BLaER1 treated with 17β-estradiol and CSF1 and Interleukin-3, amounts not matched to agents 10 nM and 100 nM (cell line): Measurements from ENCODE around the gene AFF3.

ENCODE experiments used
- H3K27ac ChIP-seq, 11 experiments: shearing (Covaris generic); formaldehyde crosslinking; 2 replicates each; pipeline ENCODE4 v1.8.1; 2022
- H3K27me3 ChIP-seq, 11 experiments: shearing (Covaris generic); formaldehyde crosslinking; 2 replicates each; pipeline ENCODE4 v1.8.1; 2022
- H3K36me3 ChIP-seq, 11 experiments: shearing (Covaris generic); formaldehyde crosslinking; 2 replicates each; pipeline ENCODE4 v1.8.1; 2022
- H3K4me1 ChIP-seq, 10 experiments: shearing (Covaris generic); formaldehyde crosslinking; 2 replicates each; pipeline ENCODE4 v1.8.1; 2022
- H3K4me2 ChIP-seq, 11 experiments: shearing (Covaris generic); formaldehyde crosslinking; 2 replicates each; pipeline ENCODE4 v1.8.1; 2022
- H3K4me3 ChIP-seq, 10 experiments: shearing (Covaris generic); formaldehyde crosslinking; 2 replicates each; pipeline ENCODE4 v1.8.1; 2022
- H3K9ac ChIP-seq, 11 experiments: shearing (Covaris generic); formaldehyde crosslinking; 2 replicates each; pipeline ENCODE4 v1.8.1; 2022
- H3K9me3 ChIP-seq, 11 experiments: shearing (Covaris generic); formaldehyde crosslinking; replicated peaks in 1 of 11; 2 replicates each; pipeline ENCODE4 v1.8.1; 2022
- H4K20me1 ChIP-seq, 11 experiments: shearing (Covaris generic); formaldehyde crosslinking; 2 replicates each; pipeline ENCODE4 v1.8.1; 2022
- Cebpa-rat ChIP-seq, 11 experiments: shearing (Covaris generic); IDR thresholded peaks; 2 replicates each; pipeline ENCODE4 v1.8.1; 2022

Gene AFF3

DNA sequence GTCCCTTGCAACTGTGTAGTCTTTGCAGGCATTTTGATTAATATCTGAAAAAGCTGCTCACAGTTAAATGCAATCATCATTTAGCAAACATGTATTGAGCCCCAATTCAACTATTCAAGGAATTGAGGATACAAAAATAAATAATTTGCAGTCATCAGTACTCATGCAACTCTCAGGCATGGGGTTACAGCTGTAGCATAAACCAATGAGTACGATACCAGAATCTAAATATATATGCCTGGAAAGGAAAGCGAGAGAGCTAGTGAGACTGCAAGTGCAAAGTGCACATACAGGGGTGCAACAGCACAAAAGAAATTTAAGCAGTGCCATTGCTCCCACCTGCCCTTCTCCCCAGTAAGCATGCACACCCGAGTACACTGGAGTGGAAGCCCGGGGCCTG lies 216.4 kb downstream of the AFF3 start:
- Histone ChIP-seq H3K4me3 (no peak overlapping the region), H3K4me1 (peaks cover 15 to 22% (median 16%) of the 10 kb centered on the region in 10 experiments), H3K36me3 (peaks cover 4 to 61% (median 37%) of the 10 kb centered on the region in 11 experiments; a peak in 17 of 22 replicates), H3K27me3 (no peaks in the 10 kb centered on the region), H3K4me2 (no peak overlapping the region), H3K9ac (no peak overlapping the region), H3K27ac (no peak overlapping the region), H4K20me1 (no peaks in the 10 kb centered on the region), H3K9me3 (peaks cover 11 to 94% (median 73%) of the 10 kb centered on the region in 11 experiments; a peak in 20 of 22 replicates)
- TF ChIP-seq Cebpa-rat (IDR thresholded peaks at IDR 0.05) = no peak

DNA sequence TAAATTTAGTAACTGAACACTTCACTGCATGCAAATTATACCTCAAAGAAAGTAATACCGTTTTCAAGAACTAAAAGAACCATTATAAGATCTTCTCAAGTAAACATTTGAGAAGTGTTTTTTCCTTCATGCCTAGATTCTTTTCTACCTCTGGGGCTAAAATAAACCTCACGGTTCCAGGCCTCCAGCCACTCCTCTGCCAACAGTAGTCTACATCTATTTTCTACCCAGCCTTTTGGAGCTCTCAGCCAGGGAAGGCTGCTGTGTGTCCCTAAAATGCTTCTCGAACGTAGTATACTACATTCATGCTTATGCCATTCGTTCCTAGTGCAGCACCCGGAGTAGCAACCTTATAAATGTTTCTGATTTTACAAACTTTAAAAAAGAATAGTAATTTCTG lies 219.7 kb downstream of the AFF3 start:
- Histone ChIP-seq H3K4me3 (no peak overlapping the region), H3K9me3 (peaks cover 11 to 66% (median 53%) of the 10 kb centered on the region in 11 experiments; a peak in 20 of 22 replicates), H4K20me1 (no peaks in the 10 kb centered on the region), H3K36me3 (peaks cover 4 to 47% (median 25%) of the 10 kb centered on the region in 11 experiments; a peak in 14 of 22 replicates), H3K4me2 (no peak overlapping the region), H3K4me1 (peaks cover 0 to 1% (median under 1%) of the 10 kb centered on the region in 10 experiments; a peak in 6 of 20 replicates), H3K9ac (no peak overlapping the region), H3K27me3 (no peaks in the 10 kb centered on the region), H3K27ac (no peak overlapping the region)
- TF ChIP-seq Cebpa-rat (IDR thresholded peaks at IDR 0.05) = no peak

DNA sequence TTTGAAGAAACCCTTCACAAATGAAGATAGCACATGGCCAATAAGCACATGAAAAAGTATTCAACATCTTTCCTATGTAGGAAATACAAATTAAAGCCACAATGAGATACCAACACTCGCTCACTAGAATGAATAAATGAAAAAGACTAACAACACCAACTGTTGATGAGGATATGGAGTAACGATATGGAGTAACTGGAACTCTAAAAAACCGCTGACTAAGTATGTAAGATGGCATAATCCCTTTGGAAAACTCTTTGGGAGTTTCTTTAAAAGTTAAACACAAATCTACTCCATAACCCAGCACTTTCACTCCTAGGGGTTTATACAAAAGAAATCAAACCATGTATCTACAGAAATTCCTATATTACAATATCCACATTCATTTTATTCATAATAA lies 220.5 kb downstream of the AFF3 start:
- peaks cover 5 to 58% (median 45%) of the 10 kb centered on the region in 11 experiments; a peak in 20 of 22 replicates for H3K9me3 ChIP-seq
- H3K27me3 ChIP-seq = no peaks in the 10 kb centered on the region
- H3K4me1 ChIP-seq = no peaks in the 10 kb centered on the region
- 0 out of 22 replicates have a peak, but pooled peaks cover 0 to under 1% (median 0%) of the 10 kb centered on the region in 11 experiments for H4K20me1 ChIP-seq
- peaks cover 4 to 42% (median 25%) of the 10 kb centered on the region in 11 experiments; a peak in 14 of 22 replicates for H3K36me3 ChIP-seq
- no peak overlapping the region for H3K4me2 ChIP-seq
- H3K4me3 ChIP-seq = no peak overlapping the region
- H3K27ac ChIP-seq = no peak overlapping the region
- TF ChIP-seq Cebpa-rat (IDR thresholded peaks at IDR 0.05) = no peak
- H3K9ac ChIP-seq = no peak overlapping the region

DNA sequence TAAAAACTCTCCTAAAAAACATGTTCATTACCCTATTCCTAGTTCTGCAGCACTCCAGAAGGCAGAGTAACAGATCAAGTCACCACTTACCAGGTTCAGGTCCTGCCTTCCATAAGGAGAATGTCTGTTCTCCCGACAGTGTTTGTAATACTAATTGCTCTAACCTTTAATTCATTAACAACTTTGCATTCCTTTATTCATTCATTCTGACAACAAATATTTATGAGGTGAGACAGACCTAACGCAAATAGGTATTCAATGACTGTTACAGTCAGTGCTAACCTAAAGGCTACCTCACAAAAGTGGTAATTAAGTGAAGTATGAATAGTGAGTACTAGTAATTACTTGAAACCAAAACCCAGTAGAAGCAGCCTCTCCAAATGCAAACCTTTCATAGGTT lies 224.0 kb downstream of the AFF3 start:
- Histone ChIP-seq H3K36me3 (peaks cover 0 to 16% (median 8%) of the 10 kb centered on the region in 11 experiments; a peak in 6 of 22 replicates), H4K20me1 (peaks cover 0 to 7% (median 0%) of the 10 kb centered on the region in 11 experiments; a peak in 1 of 22 replicates), H3K4me2 (no peak overlapping the region), H3K9ac (no peak overlapping the region), H3K9me3 (peaks cover 4 to 32% (median 17%) of the 10 kb centered on the region in 11 experiments; a peak in 17 of 22 replicates), H3K4me3 (no peak overlapping the region), H3K27ac (no peak overlapping the region), H3K27me3 (no peaks in the 10 kb centered on the region), H3K4me1 (peaks cover 0 to 6% (median 0%) of the 10 kb centered on the region in 10 experiments; a peak in 2 of 20 replicates)
- no peak for TF ChIP-seq Cebpa-rat (IDR thresholded peaks at IDR 0.05)

DNA sequence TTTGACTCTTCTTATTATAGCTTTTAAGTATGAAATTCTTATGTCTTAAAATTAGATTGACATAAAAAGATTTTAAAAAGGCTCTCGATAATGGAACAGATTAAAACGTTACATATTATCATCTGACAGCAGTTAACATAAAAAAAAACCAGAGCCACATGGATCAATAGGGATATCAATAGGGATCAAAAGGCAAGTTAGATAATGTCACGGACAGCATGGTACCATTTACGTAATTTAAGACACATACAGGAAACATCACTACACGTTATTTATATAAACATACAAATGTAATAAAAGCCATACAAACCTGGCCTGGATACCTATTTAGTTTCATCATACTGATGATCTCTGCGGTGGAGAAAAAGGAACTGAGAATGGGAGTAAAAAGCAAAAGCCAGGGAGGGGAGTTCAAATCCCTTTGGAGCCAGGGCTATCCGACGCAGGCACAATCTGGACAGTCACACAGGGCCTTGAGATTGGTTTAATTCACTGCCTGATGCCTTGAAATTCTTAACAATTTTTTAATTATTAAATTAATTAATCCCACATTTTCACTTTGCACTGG lies 227.2 kb downstream of the AFF3 start:
- Histone ChIP-seq H3K36me3 (peaks cover 0 to 15% (median 0%) of the 10 kb centered on the region in 11 experiments; a peak in 5 of 22 replicates), H3K4me1 (peaks cover 0 to 6% (median 0%) of the 10 kb centered on the region in 10 experiments; a peak in 3 of 20 replicates), H3K27ac (no peak overlapping the region), H3K27me3 (no peaks in the 10 kb centered on the region), H3K9me3 (peaks cover 0 to 3% (median 0%) of the 10 kb centered on the region in 11 experiments; a peak in 2 of 22 replicates), H3K4me2 (no peak overlapping the region), H3K4me3 (no peak overlapping the region), H4K20me1 (peaks cover 0 to 7% (median 0%) of the 10 kb centered on the region in 11 experiments; a peak in 1 of 22 replicates), H3K9ac (no peak overlapping the region)
- no peak for TF ChIP-seq Cebpa-rat (IDR thresholded peaks at IDR 0.05)

DNA sequence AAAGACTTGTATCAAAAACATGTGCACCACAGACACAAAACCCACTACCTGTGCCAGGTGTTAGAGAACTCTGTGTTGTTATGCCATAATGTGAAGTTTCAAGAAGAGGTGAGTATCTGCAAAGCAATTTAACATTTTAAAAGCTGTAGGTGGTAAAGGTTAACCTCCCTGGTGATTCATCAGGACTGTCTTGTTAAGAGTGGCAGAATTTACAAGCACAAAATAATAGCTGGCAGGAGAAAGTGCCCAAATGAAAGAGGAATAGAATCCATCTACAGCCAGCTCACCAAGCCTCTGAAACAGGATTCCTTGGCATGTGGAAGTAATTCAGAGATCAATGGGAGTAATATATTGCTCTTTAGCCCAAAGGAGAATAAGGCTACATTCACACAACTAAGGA lies 230.7 kb downstream of the AFF3 start:
- Histone ChIP-seq H4K20me1 (peaks cover 0 to 6% (median 0%) of the 10 kb centered on the region in 11 experiments; a peak in 1 of 22 replicates), H3K9ac (no peak overlapping the region), H3K27ac (no peak overlapping the region), H3K9me3 (no peaks in the 10 kb centered on the region), H3K27me3 (no peaks in the 10 kb centered on the region), H3K4me2 (no peak overlapping the region), H3K4me1 (peaks cover 0 to 6% (median 0%) of the 10 kb centered on the region in 10 experiments; a peak in 3 of 20 replicates), H3K4me3 (no peak overlapping the region), H3K36me3 (peaks cover 0 to 15% (median 0%) of the 10 kb centered on the region in 11 experiments; a peak in 5 of 22 replicates)
- TF ChIP-seq Cebpa-rat (IDR thresholded peaks at IDR 0.05) = no peak

DNA sequence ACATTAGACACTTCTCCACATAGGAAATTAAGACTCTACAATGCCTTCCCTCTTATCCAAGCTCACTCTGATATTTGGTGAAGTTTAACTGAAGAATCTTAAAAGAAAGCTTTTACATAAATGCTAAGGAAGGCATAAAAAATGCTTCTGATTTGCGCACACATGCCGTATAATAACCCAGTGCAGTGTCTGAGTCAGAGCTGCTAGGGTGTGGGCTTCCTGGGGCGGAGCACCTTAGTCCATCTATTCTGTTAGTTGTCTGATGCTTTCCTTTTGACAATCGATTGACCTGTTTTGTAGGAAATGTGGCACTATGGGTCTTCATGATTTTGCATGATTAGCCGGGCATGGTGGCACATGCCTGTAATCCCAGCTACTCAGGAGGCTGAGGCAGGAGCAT lies 231.5 kb downstream of the AFF3 start:
- TF ChIP-seq Cebpa-rat (IDR thresholded peaks at IDR 0.05) = no peak
- Histone ChIP-seq H3K27me3 (no peaks in the 10 kb centered on the region), H3K4me1 (peaks cover 0 to 6% (median 0%) of the 10 kb centered on the region in 10 experiments; a peak in 3 of 20 replicates), H3K36me3 (peaks cover 0 to 11% (median 0%) of the 10 kb centered on the region in 11 experiments; a peak in 5 of 22 replicates), H3K4me3 (no peak overlapping the region), H3K4me2 (no peak overlapping the region), H3K9me3 (no peaks in the 10 kb centered on the region), H4K20me1 (peaks cover 0 to 6% (median 0%) of the 10 kb centered on the region in 11 experiments; a peak in 2 of 22 replicates), H3K27ac (no peak overlapping the region), H3K9ac (no peak overlapping the region)

DNA sequence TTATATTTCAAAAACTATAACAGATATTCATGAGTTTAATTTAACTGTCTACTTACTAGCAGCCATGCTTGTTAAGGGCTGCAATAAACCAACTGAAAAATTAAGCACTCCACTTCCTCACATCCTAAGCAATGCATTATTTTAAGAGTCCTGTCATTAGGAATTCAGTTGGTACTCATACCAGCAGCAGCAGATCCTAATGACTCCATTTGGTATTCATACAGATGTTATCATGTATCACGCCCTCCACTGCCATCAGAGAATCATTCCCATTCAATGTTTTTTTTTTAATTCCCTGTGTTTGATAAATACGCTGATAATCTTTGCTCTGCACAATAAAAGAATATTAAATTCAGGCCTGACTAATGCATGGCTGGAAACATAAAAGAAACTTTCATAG lies 236.8 kb downstream of the AFF3 start:
- H3K9me3 ChIP-seq = no peaks in the 10 kb centered on the region
- H3K36me3 ChIP-seq = peaks cover 0 to 1% (median 0%) of the 10 kb centered on the region in 11 experiments; a peak in 2 of 22 replicates
- peaks cover 0 to 13% (median 5%) of the 10 kb centered on the region in 11 experiments; a peak in 4 of 22 replicates for H4K20me1 ChIP-seq
- no peak for TF ChIP-seq Cebpa-rat (IDR thresholded peaks at IDR 0.05)
- no peaks in the 10 kb centered on the region for H3K27me3 ChIP-seq
- H3K9ac ChIP-seq = no peak overlapping the region
- H3K4me1 ChIP-seq = no peaks in the 10 kb centered on the region
- no peak overlapping the region for H3K4me3 ChIP-seq
- H3K4me2 ChIP-seq = no peak overlapping the region
- no peak overlapping the region for H3K27ac ChIP-seq

DNA sequence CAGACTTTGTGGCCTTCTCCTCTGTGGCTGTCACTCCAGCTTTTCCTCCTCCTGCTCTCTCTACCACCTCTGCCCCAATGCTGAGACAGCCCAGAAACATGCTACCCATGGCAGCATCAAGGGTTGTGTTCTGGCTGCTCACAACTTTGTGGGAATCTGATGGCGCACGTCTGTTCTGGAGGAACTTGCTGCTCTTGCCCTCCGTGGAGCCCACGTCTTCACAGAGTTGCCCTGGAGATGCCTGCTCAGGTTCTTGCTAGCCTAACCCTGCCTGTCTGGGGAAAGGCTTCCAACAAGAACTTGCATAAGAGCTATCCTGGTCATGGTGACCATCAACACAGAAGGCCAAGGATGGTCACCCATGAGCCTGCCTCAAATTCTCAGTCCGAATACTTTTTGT lies 237.4 kb downstream of the AFF3 start:
- H3K27ac ChIP-seq = no peak overlapping the region
- no peaks in the 10 kb centered on the region for H3K9me3 ChIP-seq

More for the DNA sequence above, 237.4 kb downstream of the AFF3 start:
- H3K4me1 ChIP-seq = no peaks in the 10 kb centered on the region
- peaks cover 0 to 4% (median 0%) of the 10 kb centered on the region in 11 experiments; a peak in 2 of 22 replicates for H3K36me3 ChIP-seq
- no peaks in the 10 kb centered on the region for H3K27me3 ChIP-seq
- no peak for TF ChIP-seq Cebpa-rat (IDR thresholded peaks at IDR 0.05)
- H3K4me2 ChIP-seq = no peak overlapping the region
- H4K20me1 ChIP-seq = peaks cover 0 to 13% (median 5%) of the 10 kb centered on the region in 11 experiments; a peak in 4 of 22 replicates
- no peak overlapping the region for H3K9ac ChIP-seq
- H3K4me3 ChIP-seq = no peak overlapping the region
